Measurements from ENCODE around the gene FYCO1.

The FYCO1 gene

DNA sequence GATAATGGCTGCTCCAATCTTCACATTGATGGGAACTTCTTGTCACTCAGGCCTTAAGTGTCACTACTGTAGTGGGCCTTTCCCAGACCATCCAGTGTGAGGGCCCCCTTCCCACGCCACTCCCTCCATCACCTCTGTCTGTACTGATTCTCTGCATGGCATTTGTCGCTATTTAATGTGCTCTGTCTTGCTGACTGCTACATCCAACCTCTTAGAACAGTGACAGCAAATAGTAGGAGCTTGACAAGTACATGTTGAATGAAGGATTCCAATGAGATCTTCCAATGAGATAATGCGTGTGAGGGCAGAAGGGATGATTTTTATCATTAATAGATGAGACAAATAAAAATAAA, 114.9 kb downstream of the FYCO1 start:
- no peak for DNase-seq

DNA sequence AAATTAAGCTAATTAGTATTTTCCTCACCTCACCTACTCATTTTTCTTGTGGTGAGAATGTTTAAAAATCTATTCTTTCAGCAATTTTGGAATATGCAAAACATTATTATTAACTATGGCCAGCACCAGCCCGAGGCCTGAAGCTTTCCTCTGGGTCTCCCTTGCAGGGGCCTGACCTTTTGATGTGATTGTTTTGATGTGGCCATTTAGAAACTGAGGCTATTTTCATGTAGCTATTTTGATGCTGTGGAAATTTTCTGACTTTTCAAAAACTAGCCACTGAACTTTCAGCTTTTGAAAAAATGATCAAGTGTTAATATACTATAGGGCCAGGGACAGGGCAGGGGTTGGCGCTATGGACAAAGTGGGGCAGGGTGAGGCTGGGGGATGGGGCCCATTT, 117.5 kb downstream of the FYCO1 start:
- DNase-seq: no peak

GRCh38 chr3:45874677-45875346, 120.8 kb downstream of the FYCO1 start:
- DNase-seq: peak; percentile 16

GRCh38 chr3:45873638-45874037, 122.0 kb downstream of the FYCO1 start:
- no peak for DNase-seq

GRCh38 chr3:45873036-45873435, 122.6 kb downstream of the FYCO1 start:
- DNase-seq: no peak

DNA sequence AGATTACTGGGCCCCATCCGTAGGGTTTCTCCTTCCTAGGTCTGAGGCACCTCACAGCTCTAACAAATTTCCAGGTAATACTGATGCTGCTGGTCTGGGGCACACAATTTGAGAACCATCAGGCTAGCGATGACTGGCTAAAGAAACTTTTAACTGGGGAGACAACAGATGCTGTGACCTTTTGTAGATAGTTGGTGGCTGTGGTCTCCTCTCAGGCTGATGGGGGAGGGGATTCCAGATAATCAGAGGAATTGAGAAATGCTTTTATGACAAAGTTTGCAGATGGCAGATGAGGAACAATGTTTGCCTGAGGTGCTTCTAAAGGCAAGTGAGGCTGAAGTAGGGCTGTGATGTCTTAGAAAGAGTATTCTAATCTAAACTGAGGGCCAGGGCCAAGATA, 123.1 kb downstream of the FYCO1 start:
- peak; percentile 54 for DNase-seq

DNA sequence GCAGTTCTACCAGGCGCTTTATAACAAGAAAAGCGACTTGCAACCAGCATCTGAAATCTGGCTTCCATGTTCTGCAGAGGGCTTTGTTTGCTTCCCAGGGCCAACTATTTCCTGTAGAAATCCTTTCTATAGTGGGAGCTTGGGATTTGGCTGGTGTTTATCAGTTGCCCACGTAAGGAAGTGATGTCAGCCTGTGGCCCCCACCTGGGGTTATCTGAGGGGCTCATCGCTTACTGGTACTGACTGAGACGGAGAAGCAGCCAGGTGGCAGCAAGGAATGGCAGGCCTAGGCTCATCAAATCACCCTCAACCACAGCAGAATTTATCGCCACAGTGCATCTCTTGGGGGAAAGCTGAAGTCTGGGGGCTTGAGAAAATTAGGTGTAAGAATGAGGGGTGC, 123.8 kb downstream of the FYCO1 start:
- DNase-seq: no peak

- DNase-seq: no peak
These were observed 125.5 kb downstream of the FYCO1 start for GRCh38 chr3:45870099-45870498.

GRCh38 chr3:45869638-45870037, 126.0 kb downstream of the FYCO1 start:
- no peak for DNase-seq

DNA sequence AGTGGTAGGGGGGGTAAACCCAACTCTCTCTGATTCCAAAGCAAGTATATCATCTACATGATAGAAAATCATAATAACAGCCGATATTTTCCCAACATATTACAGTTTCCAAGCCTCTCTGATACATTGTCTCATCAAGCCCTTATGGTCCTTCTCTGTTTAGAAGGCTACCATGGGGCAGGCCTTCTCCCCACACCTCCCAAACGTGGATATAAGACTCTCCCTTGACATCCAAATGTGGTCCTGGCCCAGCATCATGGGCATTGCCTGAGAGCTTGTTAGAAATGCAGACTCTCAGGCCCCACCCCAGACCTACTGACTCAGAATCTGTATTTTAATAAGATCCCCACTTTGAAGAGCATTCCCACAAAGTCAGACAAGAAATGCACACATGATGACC, 127.0 kb downstream of the FYCO1 start:
- no peak for DNase-seq

DNA sequence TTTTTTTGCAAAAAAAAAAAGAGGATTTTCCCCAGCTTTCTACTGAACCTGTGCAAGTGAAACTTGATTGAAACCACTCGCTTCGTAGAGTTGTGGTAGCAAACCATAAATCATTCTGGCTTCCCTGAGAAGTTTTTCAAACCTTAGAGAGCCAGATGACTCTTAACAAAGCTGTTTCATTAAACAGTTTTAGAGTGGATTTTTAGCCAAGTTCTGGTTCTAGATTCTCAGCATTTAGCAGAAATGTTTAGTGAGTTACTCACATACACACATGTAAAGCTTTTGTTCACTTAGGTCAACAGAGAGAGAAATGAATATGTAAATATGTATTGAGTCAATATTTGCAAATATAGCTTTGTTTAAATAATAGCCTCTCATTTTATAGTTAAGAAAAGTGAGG, 127.4 kb downstream of the FYCO1 start:
- DNase-seq: no peak

All from OCI-M1 (cell line).